Effector memory CD8-positive, alpha-beta T cell (primary cell): ENCODE measurements around the gene ACER3.
"Not testable (repeated sequence)": the region's sequence is repeated elsewhere in the genome, so short reads cannot be mapped to it uniquely, and the experiment has no call there.

ENCODE experiments used
- ATAC-seq: fragments of 150-1000 bp; cut with Tn5 transposase; replicated peaks from 2 replicates; pipeline ENCODE4 v1.10.0; 2021; ENCODE audit warnings: mild to moderate bottlenecking, moderate library complexity
- DNase-seq, 3 experiments: peaks; one replicate each; pipeline ENCODE4 v3.0.0; 2021
- H3K27ac Mint-ChIP-seq, 2 donors: one replicate each; pipeline ENCODE4 v1.8.0; 2022; ENCODE audit warnings: mild to moderate bottlenecking in 2 of 2, mixed read lengths in 2 of 2, moderate library complexity in 2 of 2
- H3K27me3 Mint-ChIP-seq, 2 donors: one replicate each; pipeline ENCODE4 v1.8.0; 2022; ENCODE audit warnings: mixed read lengths in 2 of 2
- H3K36me3 Mint-ChIP-seq: one replicate; pipeline ENCODE4 v1.8.0; 2022; ENCODE audit warnings: mild to moderate bottlenecking, moderate library complexity, mixed read lengths; ENCODE audit not compliant: insufficient read depth
- H3K4me1 Mint-ChIP-seq, 2 donors: one replicate each; pipeline ENCODE4 v1.8.0; 2022; ENCODE audit warnings: low read depth in 2 of 2, mixed read lengths in 2 of 2
- H3K4me3 Mint-ChIP-seq, 2 donors: one replicate each; pipeline ENCODE4 v1.8.0; 2022; ENCODE audit warnings: mild to moderate bottlenecking in 2 of 2, mixed read lengths in 2 of 2, moderate library complexity in 2 of 2
- H3K9me3 Mint-ChIP-seq, 2 donors: one replicate each; pipeline ENCODE4 v1.8.0; 2022; ENCODE audit warnings: mixed read lengths in 2 of 2

ACER3 gene

GRCh38 chr11:76843907-76844306 is 16.8 kb upstream of the ACER3 start:
- Mint-ChIP-seq H3K36me3 (no peaks in the 10 kb centered on the region), H3K4me3 (no peak overlapping the region), H3K27ac (no peak overlapping the region), H3K4me1 (no peaks in the 10 kb centered on the region), H3K9me3 (no peaks in the 10 kb centered on the region), H3K27me3 (peaks cover 47 to 51% of the 10 kb centered on the region in 2 donors)
- no peak for DNase-seq
- no peak for ATAC-seq

DNA sequence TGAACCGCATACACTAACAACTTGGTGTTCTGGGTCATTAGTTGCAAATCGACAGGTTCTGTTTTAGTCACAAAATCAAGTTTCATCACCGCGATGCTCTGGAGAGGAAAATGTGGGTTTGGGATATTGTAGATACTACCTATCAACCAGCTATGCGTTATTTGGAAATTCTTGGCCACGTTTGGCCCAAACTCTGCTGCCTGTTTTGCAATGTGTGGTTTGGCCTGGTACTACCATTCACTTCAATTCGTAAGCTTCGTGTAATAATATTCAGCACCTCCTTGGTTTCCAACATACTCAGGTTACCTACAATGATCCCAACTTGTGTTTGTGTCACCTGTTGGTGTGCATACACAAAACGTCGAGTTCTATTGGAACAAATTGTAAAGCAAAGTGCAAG is 16.2 kb upstream of the ACER3 start:
- no peak overlapping the region for H3K27ac Mint-ChIP-seq
- no peaks in the 10 kb centered on the region for H3K4me1 Mint-ChIP-seq
- no peak for ATAC-seq
- no peaks in the 10 kb centered on the region for H3K36me3 Mint-ChIP-seq
- no peak overlapping the region for H3K4me3 Mint-ChIP-seq
- no peaks in the 10 kb centered on the region for H3K9me3 Mint-ChIP-seq
- H3K27me3 Mint-ChIP-seq: peaks cover 42 to 45% of the 10 kb centered on the region in 2 donors
- DNase-seq: no peak

GRCh38 chr11:76845069-76845468 is 15.6 kb upstream of the ACER3 start:
- H3K36me3 Mint-ChIP-seq: no peaks in the 10 kb centered on the region
- ATAC-seq (no peak), DNase-seq (no peak)
- H3K4me1 Mint-ChIP-seq: no peaks in the 10 kb centered on the region
- no peak overlapping the region for H3K27ac Mint-ChIP-seq
- H3K4me3 Mint-ChIP-seq: no peak overlapping the region
- peaks cover 38 to 43% of the 10 kb centered on the region in 2 donors for H3K27me3 Mint-ChIP-seq
- H3K9me3 Mint-ChIP-seq: no peaks in the 10 kb centered on the region

DNA sequence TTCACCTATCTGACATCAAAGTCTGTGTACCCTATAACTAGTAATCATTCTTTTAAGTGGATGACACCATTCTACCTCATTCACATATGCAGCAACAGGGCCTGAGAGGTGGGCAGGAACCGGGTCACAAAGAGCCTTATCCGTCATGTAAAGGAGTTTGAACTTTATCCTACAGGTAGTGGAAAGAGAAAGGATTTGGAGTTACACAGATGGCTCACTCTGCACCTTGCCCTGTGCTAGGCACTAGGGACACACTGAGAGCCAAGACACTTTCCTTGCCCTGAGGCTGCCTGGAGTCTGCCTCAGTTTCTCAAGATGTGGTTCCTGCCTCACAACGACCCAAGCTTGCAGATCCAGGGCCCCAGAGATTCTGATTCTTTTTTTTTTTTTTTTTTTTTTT is 14.3 kb upstream of the ACER3 start:
- no peaks in the 10 kb centered on the region for H3K9me3 Mint-ChIP-seq
- no peaks in the 10 kb centered on the region for H3K4me1 Mint-ChIP-seq
- no peaks in the 10 kb centered on the region for H3K36me3 Mint-ChIP-seq
- ATAC-seq (no peak), DNase-seq (no peak)
- H3K27ac Mint-ChIP-seq: no peak overlapping the region
- no peak overlapping the region for H3K4me3 Mint-ChIP-seq
- peaks cover 32 to 38% of the 10 kb centered on the region in 2 donors for H3K27me3 Mint-ChIP-seq

DNA sequence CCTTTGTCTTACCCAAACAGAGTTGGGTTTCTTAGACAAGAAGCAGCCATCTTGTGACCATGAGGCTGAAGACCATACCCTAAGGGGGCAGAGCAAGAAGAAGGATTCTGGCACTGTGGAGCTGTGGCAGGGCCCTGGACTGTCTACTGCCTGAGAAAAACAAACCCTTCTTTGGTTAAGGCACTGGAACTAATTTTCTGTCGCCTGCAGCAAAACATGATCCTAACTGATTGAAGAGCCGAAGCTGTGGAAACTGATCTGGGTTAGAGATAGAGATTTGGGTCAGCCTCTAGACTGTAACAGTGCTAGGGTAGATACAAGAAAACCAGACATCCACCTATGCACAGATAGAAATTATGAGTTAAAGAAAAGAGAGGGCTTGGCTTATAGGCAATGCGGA is 11.3 kb upstream of the ACER3 start:
- Mint-ChIP-seq H3K4me1 (no peaks in the 10 kb centered on the region), H3K4me3 (no peak overlapping the region), H3K27me3 (peaks cover 15 to 17% of the 10 kb centered on the region in 2 donors), H3K36me3 (no peaks in the 10 kb centered on the region), H3K9me3 (no peaks in the 10 kb centered on the region), H3K27ac (no peak overlapping the region)
- no peak for ATAC-seq
- no peak for DNase-seq

- no peak for ATAC-seq
- H3K4me1 Mint-ChIP-seq: no peaks in the 10 kb centered on the region
Observed at GRCh38 chr11:76850130-76850529, 10.6 kb upstream of the ACER3 start.

DNA sequence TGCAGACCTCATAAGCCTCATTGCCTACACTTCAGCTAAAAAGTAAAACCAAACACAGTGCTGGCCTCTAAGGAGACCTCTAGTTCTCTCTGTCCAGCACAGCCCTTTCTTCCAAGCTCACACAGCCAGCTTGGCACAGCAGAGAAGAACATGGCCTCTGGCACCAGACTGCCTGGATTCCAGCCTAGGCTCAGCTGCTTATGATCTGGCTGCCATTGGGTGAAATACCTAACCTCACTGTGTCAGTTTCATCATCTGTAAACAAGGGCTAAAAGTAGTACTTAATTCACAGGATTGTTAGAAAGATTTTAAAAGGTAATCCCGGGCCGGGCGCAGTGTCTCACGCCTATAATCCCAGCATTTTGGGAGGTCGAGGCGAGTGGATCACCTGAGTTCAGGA is 9.9 kb upstream of the ACER3 start:
- no peaks in the 10 kb centered on the region for H3K4me1 Mint-ChIP-seq
- no peaks in the 10 kb centered on the region for H3K9me3 Mint-ChIP-seq
- no peak for ATAC-seq
- H3K4me3 Mint-ChIP-seq: no peak overlapping the region
- H3K27me3 Mint-ChIP-seq: peaks cover 11 to 14% of the 10 kb centered on the region in 2 donors
- no peak for DNase-seq
- H3K27ac Mint-ChIP-seq: no peak overlapping the region
- no peaks in the 10 kb centered on the region for H3K36me3 Mint-ChIP-seq

More at GRCh38 chr11:76850130-76850529, 10.6 kb upstream of the ACER3 start:
- no peak overlapping the region for H3K4me3 Mint-ChIP-seq
- H3K9me3 Mint-ChIP-seq: no peaks in the 10 kb centered on the region
- H3K27ac Mint-ChIP-seq: no peak overlapping the region
- H3K36me3 Mint-ChIP-seq: no peaks in the 10 kb centered on the region
- no peak for DNase-seq
- peaks cover 11 to 14% of the 10 kb centered on the region in 2 donors for H3K27me3 Mint-ChIP-seq

DNA sequence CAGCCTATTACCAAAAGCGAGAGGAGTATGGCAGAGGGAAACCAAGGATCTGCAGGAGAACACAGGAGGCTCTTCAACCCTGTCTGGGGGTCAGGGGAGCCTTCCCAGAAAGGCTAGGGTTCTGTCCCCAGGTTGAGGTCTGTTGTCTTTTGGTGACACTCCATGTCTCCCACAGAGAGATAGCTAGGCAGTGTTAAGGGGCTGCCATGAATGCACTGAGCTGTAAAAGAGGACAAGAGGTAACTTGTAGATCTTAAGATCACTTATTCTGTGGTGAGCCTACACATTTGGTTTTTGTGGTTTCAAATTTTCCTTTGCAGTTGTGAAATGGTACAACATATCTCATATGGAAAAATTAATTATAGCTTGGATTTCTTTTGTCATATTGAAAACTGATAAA is 6.0 kb upstream of the ACER3 start:
- no peak overlapping the region for H3K27ac Mint-ChIP-seq
- H3K27me3 Mint-ChIP-seq: no peaks in the 10 kb centered on the region
- DNase-seq: no peak

GRCh38 chr11:76855670-76856069 is 5.0 kb upstream of the ACER3 start:
- H3K9me3 Mint-ChIP-seq, H3K36me3 Mint-ChIP-seq, ATAC-seq, DNase-seq, H3K27ac Mint-ChIP-seq, H3K4me3 Mint-ChIP-seq, H3K27me3 Mint-ChIP-seq, H3K4me1 Mint-ChIP-seq: not testable (repeated sequence)

More for the DNA sequence above, 6.0 kb upstream of the ACER3 start:
- Mint-ChIP-seq H3K4me3 (no peak overlapping the region), H3K9me3 (no peaks in the 10 kb centered on the region), H3K4me1 (no peaks in the 10 kb centered on the region), H3K36me3 (no peaks in the 10 kb centered on the region)
- ATAC-seq: no peak

GRCh38 chr11:76856106-76856505 is 4.6 kb upstream of the ACER3 start:
- Mint-ChIP-seq H3K27me3 (no peaks in the 10 kb centered on the region), H3K9me3 (no peaks in the 10 kb centered on the region), H3K4me3 (no peak overlapping the region), H3K4me1 (peaks cover 0 to 2% of the 10 kb centered on the region in 2 donors), H3K27ac (no peak overlapping the region), H3K36me3 (no peaks in the 10 kb centered on the region)
- no peak for ATAC-seq
- DNase-seq: no peak

DNA sequence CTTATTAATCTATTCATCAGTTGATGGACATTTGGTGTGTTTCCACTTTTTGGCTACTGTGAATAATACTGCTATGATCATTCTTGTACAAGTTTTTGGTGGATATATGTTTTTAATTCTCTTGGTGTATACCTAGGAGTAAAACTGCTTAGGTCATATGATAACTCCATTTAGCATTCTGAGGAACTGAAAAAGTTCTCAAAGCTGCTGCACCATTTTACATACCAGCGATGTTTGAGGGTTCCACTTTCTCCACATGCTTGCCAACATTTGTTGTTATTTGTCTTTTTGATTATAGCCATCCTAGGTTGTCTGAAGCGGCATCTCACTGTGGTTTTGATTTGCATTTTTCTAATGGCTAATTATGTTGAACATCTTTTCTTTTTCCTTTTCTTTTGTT is 4.1 kb upstream of the ACER3 start:
- no peaks in the 10 kb centered on the region for H3K36me3 Mint-ChIP-seq
- H3K4me3 Mint-ChIP-seq: no peak overlapping the region
- ATAC-seq: no peak
- no peaks in the 10 kb centered on the region for H3K9me3 Mint-ChIP-seq
- DNase-seq: no peak
- H3K27ac Mint-ChIP-seq: no peak overlapping the region
- H3K4me1 Mint-ChIP-seq: peaks cover 3 to 6% of the 10 kb centered on the region in 2 donors
- H3K27me3 Mint-ChIP-seq: no peaks in the 10 kb centered on the region

- H3K27ac Mint-ChIP-seq: no peak overlapping the region
- no peak for DNase-seq
- H3K36me3 Mint-ChIP-seq: no peaks in the 10 kb centered on the region
- no peak for ATAC-seq
- no peaks in the 10 kb centered on the region for H3K9me3 Mint-ChIP-seq
- H3K4me3 Mint-ChIP-seq: no peak overlapping the region
- H3K27me3 Mint-ChIP-seq: no peaks in the 10 kb centered on the region
- peaks cover 10% of the 10 kb centered on the region in 2 donors for H3K4me1 Mint-ChIP-seq
Observed at GRCh38 chr11:76857781-76858410, 2.8 kb upstream of the ACER3 start.

DNA sequence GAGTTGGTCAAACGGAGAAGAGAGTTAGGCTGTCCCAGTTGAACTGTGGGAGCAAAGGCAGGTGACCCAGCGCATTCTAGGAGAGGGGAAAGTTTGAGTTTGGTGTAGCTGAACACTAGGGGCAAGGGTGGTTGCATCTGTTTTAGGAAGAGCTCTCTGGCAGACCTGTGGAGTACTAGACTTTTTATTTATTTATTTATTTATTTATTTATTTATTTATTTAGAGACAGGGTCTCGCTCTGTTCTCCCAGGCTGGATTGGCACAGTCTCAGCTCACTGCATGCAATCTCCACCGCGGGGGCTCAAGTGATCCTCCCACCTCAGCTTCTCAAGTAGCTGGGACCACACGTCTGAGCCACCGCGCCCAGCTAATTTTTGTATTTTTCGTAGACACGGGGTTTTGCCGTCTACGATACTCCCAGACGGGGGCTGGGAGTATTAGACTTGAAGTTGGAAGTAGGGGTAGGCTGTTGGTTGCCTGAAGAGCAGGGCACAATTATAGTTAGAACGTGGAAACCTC is 950 bp upstream of the ACER3 start:
- no peak for ATAC-seq
- Mint-ChIP-seq H3K4me1 (peaks cover 13 to 14% of the 10 kb centered on the region in 2 donors), H3K4me3 (peak overlapping the region; percentile 22 to 82), H3K36me3 (no peaks in the 10 kb centered on the region), H3K27ac (no peak overlapping the region), H3K27me3 (no peaks in the 10 kb centered on the region), H3K9me3 (no peaks in the 10 kb centered on the region)
- no peak for DNase-seq

- Mint-ChIP-seq H3K4me3 (peak overlapping the region; percentile 82 to 83), H3K4me1 (peaks cover 13 to 14% of the 10 kb centered on the region in 2 donors), H3K27me3 (no peaks in the 10 kb centered on the region), H3K27ac (peak overlapping the region; percentile 83 to 87), H3K36me3 (no peaks in the 10 kb centered on the region), H3K9me3 (no peaks in the 10 kb centered on the region)
- no peak for DNase-seq
- no peak for ATAC-seq
Observed at GRCh38 chr11:76861490-76861953, 804 bp downstream of the ACER3 start.
